ENCODE measurements around the gene BCO2.
"Not testable (repeated sequence)": the region's sequence is repeated elsewhere in the genome, so short reads cannot be mapped to it uniquely, and the experiment has no call there.

The BCO2 gene, protein sequence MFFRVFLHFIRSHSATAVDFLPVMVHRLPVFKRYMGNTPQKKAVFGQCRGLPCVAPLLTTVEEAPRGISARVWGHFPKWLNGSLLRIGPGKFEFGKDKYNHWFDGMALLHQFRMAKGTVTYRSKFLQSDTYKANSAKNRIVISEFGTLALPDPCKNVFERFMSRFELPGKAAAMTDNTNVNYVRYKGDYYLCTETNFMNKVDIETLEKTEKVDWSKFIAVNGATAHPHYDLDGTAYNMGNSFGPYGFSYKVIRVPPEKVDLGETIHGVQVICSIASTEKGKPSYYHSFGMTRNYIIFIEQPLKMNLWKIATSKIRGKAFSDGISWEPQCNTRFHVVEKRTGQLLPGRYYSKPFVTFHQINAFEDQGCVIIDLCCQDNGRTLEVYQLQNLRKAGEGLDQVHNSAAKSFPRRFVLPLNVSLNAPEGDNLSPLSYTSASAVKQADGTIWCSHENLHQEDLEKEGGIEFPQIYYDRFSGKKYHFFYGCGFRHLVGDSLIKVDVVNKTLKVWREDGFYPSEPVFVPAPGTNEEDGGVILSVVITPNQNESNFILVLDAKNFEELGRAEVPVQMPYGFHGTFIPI

DNA sequence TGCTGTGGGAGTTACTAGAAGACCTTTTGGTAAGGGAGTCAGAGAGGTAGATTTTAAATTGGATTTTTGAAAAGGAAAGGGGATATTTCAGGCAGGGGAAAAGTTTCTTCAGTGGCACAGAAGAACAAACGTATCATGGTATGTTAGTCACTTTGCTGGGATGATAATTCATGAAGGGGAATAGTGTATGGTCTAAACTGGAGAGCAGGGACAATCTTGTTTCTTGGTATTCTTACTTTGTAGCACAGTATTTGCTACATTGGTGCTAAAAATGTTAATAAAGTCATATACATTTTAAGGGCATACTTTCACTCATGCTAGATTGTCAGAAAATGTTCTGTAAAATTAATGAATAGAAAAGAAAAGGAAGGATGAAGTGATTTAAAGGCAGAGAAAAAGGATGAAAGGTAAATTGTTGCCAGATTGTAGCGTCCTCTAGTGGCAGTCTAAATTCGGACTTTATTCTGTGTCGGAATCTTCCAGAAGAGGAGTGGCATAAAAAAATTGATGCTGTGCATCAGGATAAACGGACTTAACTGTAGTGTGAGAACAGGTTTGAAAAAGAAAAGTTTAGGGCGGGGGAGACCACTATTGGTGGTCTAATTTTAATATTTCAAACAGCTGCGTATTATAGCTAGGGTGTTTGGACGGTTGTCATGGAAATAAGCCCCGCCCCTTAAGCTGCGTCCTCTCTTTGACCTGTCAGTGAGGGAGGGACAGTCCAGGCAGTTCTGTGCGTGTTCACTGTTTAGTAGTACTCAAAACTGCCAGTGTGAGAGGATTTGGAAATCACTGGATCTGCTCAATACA, at the start of gene BCO2:
Gene BCO2, plus strand, starts transcription at position 724 of the 810 bp plus-strand sequence. CDS start 90 bp downstream, outside the sequence.
- peak in 1 of 2 donors; percentile 13 for DNase-seq (ENCODE audit: low read depth in 2 of 2)

DNA sequence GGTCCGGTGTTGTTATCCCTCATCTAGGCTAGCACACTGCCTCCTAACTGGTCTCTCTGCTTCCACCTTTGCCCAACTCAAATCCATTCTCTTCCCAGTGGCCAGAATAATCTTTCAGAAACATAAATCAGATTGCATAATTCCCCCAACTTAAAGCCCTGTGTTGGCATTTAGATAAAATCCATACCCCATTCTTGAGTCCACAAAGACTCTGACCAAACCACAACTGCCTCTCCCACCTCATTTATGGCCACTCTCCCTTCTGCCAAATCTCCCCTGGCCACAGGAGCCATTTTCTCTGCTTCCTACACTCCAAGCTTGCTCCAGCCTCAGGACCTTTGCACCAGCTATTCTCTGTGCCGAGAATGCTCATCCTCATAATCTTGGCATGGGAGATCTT, 48.3 kb upstream of the BCO2 start:
- DNase-seq (ENCODE audit: low read depth in 2 of 2): no peak

DNA sequence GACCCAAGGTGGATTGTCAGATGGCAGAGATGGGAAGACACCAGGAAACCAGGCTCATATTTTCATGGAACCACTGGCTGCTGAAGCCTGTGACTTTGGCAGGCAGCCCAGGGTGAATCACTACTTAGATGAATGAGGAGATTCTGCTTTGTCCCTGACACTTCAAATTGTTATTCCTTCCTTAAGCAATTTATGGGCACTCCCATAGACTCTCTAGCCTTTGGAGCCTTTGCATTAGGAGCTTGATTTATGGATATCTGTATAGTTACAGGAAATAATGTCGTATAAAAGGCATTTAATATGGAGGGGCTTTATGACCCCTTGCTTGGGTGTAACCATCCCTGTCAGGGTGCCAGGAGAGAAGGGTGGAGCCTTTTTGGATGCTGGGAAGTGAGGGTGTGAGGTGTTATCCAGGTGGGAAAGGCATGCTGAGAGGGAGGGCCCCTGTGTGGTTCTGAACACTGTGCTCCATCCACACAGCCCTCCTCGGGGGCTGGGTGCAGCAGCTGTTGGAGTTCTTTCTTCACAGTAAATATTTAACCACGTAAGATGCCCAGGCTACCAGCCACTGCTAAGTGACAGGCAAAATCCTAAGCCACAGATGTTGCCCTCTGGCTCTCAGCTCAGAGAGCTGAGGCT, 46.7 kb upstream of the BCO2 start:
- DNase-seq (ENCODE audit: low read depth in 2 of 2): no peak

DNA sequence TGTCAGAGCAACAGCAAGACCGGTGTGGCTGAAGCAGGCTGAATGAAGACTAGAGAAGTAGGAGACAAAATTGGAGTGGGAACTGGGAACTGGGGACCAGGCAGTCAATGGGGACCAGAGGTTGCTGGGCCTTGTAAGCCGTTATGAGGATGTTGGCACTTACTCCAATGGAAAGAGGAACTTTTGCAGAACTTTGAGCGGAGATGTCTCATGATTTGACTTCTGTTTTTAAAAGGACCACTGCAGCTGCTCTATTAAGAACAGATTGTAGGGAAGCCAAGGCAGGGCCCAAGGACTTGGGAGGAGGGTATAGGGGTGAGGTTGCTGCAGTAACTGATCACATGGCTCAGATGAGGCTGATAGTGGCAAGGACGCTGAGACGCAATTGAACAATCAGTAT, 45.7 kb upstream of the BCO2 start:
- DNase-seq (ENCODE audit: low read depth in 2 of 2): no peak

DNA sequence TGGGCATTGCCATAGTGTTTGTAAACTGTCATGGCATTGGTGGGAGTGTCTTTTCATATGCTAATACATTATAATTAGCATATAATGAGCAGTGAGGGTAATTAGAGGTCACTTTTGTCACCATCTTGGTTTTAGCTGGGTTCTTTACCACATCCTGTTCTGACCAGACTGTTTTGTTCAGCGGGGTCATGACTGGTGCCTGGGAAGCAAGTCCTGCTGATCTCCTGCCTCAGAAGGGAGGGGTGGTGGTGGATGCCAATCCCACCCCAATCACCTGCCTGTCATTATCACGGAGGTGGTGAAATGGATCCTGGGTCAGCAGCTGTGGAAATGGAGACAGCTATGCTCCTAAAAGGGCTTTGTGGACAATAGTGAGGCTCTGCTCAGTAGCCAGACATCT, 42.6 kb upstream of the BCO2 start:
- DNase-seq (ENCODE audit: low read depth in 2 of 2): no peak

DNA sequence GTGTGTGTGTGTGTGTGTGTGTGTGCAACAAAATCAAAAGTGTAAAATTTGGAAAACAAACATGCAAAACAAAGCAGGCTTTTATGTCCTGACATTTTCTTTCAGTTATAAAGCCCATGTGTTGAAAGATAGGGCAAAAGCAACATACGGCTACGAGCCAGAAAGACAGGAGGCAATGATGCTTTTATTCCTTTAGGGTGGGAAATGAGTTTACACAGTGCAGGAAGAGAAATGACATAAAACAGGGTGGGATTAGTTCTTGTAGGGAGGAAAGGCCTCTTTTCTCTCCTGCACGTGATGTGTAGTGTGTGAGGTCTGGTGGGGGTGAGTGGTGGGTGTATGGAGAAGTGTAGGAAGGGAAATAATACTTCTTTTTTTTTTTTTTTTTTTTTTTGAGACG, 40.8 kb upstream of the BCO2 start:
- DNase-seq (ENCODE audit: low read depth in 2 of 2): no peak

DNA sequence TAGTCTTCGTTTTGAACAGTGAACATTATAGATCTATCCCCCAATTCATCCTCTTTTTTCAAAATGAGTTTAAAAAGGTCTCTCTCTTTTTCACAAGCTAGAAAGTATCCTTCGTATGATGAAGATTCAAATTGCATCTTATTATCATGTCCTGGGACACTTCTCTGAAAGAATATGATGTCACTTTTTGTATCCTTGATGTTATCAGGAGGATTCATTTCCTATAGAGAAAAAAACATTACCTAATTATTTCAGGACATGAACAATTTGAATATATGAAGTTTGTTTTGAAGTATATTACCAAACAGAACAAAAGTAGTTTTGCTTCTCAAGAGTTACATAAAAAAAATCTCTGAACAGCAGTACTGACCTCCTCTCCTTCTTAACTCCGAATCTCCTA, 31.7 kb upstream of the BCO2 start:
- no peak for DNase-seq (ENCODE audit: low read depth in 2 of 2)

DNA sequence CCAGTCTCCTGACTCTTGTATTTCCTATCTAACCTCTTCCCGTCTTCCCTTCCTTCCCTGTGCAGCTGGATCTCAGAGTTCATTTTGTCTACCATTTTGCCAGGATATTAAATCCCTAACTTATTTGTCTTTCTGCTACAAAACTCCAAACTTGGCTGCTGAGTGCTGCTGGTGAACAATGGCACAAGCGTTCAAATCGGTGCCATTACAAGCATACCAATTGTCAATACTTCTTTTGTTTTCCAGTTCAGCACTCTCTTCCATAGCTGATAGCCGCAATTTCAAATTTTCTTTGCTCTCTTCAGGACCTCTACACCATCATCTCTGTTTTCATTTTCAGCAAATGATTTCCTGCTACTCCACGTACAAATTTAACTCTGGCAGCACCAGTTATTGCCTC, 24.8 kb upstream of the BCO2 start:
- DNase-seq (ENCODE audit: low read depth in 2 of 2): no peak

DNA sequence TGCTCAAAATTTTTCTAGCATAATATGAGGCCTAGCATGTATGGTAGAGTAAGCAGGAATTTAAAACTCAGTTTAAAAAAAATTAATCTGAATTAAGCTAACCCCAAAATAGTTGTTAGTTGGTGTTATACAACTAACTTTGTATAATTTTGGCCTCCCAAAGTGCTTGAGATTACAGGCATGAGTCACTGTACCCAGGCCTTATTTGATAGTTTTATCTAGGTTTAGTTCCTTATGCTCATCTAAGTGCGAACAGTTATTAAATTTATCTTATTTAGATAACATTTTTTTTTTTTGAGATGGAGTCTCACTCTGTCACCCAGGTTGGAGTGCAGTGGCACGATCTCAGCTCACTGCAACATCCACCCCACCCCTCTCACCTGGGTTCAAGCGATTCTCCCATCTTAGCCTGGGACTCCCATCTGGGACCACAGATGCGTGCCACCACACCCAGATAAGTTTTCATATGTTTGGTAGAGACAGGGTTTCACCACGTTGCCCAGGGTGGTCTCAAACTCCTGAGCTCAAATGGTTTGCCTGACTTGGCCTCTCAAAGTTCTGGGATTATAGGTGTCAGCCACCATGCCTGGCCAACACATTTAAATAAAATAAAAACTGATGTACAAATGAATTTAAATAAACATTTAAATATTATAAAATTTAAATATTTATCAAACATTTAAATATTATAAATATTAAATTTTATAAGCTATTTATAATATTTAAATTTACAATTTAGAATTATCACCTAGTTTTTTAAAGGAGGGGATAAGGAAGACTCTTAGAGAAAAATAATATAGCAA, 19.0 kb upstream of the BCO2 start:
- DNase-seq (ENCODE audit: low read depth in 2 of 2): no peak

DNA sequence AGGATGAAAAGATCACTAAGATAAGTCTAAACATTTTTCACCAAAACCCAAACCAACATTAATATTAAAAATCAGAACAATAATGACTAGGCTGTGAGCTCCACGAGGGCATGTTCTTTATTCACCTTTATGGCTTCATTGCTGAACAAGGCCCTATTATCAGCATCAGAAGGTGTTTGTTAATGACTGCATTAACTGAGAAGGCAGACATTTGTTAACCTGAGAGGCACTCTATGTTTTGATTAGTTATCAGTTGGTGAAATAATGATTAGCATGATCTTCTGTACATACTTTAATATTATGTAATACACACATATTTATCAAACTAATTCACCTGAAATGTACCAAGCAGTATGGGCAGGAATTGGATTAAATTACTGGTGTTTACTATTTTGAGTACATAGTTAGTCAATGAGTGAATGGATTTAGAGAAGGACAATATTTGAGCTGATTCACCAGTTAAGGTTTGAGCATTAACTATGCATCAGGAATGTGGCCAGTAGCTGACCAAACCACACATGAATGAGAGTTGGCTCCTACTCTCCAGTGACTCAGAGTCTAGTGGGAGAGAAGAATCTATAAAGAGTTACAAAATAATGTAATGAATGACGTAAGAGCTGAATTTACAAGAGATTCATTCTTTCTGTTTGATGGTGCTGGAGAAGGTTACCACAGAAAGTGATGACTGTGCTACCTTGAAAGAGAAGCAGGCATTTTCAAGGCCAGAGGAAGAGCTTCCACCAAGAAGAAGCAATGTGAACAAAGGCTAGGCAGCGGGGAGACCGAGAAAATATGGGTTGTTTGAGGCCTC, 18.2 kb upstream of the BCO2 start:
- no peak for DNase-seq (ENCODE audit: low read depth in 2 of 2)

DNA sequence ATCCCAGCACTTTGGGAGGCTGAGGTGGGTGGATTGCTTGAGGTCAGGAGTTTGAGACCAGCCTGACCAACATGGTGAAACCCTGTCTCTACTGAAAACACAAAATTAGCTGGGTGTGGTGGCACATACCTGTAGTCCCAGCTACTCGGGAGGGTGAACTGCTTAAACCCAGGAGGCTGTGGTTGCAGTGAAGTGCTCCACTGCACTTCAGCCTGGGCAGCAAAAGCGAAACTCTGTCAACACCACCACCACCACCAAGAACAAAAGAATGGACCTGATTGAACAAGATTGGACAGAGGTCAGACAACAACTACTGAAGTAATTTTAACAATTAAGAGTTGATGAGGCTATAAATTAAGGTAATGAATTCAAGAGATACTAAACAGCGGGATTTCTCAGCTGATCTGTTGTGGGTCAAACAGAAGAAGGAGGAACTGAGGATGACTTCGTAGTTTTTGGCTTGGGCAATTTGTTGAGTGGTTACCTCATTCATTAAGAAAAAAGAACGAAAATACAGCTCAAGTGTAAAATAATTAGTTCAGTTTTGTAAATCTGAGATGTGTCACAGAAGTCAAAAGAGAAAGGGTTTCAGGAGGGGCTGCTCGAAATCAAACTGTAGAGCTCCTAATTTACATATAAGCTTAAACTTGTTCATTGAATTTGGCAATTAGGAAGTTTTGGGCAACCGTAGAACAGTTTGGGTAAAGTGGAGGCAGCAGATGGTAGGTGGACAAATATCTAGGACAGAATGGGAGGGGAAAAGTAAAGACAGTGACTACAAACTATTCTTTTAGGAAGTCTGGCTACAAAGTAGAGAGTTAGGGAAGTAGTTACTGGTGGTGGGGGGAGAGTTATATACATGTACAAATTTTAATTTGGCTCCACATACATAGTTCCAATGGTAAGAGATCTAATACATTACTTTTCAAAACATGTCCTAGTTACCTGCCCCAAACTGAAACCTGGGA, 15.9 kb upstream of the BCO2 start:
- DNase-seq (ENCODE audit: low read depth in 2 of 2): no peak

DNA sequence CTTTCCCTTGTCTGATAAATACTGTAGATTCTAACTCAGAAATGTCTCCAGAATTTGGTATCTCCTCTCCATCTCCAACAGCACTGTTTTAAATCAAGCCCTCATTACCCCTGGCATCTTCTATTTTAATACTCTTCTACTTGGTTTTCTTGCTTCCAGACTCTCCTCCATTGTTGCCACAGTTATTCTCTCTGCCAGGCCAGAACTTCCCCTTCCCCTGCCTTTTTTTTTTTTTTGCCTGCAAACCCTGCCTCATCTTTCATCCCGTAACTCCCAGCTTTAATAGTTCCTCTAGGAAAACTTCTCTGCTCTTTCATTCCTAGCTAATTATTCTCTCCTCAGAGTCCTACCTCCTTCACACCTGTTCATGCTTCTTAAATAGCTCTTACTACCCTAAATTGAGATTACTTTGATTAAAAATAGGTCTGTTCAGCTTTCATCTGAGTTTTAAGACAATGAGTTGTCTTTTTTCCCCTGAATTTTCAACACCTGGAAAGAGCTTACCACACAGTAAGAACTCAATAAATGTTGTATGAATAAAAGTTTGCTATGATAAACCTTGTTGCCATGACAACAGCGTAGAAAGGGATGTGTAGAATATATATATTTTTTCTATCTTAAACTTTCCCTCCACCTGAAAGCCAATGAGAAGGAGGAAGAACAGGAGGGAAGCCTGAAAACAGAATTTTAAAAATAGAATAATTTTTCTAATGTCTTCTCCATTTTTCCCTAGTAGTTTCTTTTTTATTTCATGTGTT, 15.0 kb upstream of the BCO2 start:
- no peak for DNase-seq (ENCODE audit: low read depth in 2 of 2)

DNA sequence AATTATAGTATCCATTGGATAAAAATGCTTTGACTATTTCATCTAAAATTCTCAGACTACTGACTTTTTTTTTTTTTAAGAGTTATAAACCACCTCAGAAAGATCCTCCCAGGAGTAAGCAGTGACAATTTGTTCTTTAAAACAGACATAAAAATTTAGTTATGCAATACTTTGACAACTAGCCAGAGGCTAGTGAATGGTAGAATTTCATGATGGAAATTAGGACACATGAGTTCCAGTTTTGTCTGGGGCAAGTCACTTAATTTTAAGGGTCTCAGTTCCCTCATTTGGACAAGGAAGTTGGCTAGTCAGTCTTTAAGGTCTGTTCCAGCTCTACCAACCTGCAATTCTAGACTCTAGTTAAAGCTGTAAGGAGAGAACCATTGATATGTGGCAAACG, 14.3 kb upstream of the BCO2 start:
- no peak for DNase-seq (ENCODE audit: low read depth in 2 of 2)

DNA sequence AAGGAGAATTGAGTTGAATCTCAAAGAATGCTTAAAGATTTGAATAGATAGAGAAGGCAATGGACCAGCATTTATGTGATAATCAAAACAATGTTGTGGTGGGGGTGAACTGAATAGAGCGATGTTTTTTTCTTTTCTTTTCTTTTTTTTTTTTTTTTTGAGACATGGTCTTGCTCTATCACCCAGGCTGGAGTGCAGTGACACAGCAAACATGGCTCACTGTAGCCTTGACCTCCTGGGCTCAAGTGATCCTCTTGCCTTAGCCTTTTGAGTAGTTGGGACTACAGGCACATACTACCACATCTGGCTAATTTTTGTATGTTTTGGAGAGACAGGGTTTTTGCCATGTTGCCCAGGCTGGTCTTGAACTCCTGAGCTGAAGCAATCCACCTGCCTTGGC, 13.1 kb upstream of the BCO2 start:
- DNase-seq (ENCODE audit: low read depth in 2 of 2): not testable (repeated sequence)

DNA sequence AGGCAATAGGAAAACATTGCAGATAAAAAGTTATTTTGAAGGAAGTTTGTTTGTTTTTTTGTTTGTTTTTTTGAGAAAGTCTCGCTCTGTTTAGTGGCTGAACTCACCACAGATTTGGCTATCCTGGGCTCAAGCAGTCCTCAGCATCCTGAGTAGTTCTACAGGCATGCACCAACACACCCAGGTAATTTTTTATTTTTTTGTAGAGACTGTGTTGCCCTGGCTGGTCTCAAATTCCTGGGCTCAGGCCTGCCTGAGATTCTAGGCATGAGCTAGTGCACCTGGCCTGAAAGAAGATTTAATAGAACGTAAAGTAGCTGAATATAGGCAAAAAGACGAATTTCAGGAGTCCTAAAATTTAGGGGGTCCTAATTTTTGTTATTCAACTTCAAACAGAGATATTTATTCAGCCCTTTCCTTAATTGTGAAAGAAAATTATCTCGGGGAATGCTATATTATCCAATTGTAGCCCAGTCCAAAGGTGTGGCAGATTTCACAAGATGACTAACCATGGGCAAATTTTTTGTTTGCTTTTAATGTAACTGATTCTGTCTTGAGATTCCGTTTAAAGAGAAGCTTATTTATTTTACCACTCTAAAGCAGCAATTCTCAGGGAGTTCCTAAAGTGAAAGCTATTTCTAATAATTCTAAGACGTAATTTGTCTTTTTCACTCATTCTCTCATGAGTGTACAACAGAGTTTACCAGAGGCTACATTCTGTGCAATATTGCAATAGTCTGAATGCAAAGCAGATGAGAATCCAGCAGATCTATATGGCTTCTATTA, 12.4 kb upstream of the BCO2 start:
- no peak for DNase-seq (ENCODE audit: low read depth in 2 of 2)

DNA sequence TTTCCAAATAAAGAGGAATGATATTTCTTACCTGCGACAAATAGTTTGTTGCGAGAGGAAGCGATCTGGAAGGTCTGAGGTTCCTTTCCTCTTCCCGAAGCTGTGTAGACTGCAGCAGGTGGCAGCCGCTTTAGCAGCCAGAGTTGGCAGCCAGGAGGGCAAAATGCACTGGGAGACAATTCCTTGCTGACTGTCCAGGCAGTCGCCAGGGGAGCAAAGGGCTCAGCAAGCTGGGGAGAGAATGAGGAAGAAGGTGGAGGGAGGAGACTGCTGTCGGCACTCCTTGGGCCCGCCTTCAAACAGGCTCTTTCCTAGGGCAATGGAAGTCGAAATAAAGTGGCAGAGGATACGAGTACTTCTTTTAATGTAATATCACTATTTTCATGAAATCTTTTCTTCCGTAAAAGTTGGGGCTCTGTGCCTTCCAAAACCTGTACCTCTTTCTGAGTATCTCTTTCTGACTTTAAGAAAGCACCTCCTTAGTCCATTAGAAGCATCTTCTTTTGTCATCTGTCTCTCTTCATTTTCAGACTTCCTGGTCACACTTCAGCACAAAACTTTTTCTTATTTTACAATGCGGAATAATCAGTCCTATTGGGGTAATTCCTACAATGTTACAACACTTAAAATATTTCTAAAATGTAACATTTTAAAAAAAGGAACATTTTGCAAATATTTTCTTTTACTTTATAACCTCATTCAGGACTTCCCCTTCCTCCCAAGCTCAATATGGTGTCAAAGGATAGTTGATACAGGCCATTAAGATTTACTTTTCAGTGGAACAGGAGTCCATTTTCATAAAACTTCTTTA, 11.2 kb upstream of the BCO2 start, which contains the start of gene IL18:
Gene IL18, minus strand, starts transcription at position 220 of the 811 bp plus-strand sequence. CDS start 9,041 bp downstream, outside the sequence.
- no peak for DNase-seq (ENCODE audit: low read depth in 2 of 2)

DNA sequence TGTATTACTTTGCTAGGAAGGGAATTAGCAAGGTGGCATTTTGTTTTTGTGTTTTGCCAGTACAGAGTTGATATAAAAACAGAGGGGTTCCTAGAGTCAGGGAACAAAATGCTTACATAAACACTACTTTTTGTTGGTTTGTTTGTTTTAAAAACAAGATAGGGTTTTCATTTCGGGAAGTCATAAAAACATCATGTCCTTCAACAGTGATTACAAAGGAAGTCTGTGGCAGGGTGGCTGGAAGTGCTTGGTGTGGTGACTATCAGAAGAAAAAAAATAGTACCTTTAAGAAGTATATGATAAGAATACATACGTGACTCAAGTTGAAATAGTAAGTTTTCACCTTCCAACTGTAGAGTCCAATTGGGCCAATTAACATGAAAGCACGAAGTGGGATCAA, 10.3 kb upstream of the BCO2 start:
- no peak for DNase-seq (ENCODE audit: low read depth in 2 of 2)

All from stimulated activated CD8-positive, alpha-beta memory T cell treated with anti-CD3 and anti-CD28 coated beads, Interleukin-2, amount 100 ng/mL, for 1 hour (primary cell).